DND-41 (cell line): ENCODE data around the gene TNPO3.

ENCODE experiments used
- EZH2 ChIP-seq: IDR thresholded peaks from 3 replicates; pipeline ENCODE4 v1.6.1; 2012; ENCODE audit warnings: borderline replicate concordance, low read depth, mild to moderate bottlenecking, moderate library complexity, low read length, inconsistent platforms; ENCODE audit not compliant: severe bottlenecking
- TF ChIP-seq, protein P1 (sequence below): IDR thresholded peaks from 2 replicates; pipeline ENCODE4 v1.5.1; 2012; ENCODE audit warnings: borderline replicate concordance, low read length, moderate library complexity, mild to moderate bottlenecking; ENCODE audit not compliant: poor library complexity, severe bottlenecking; ENCODE audit errors: extremely low read depth

DNA sequence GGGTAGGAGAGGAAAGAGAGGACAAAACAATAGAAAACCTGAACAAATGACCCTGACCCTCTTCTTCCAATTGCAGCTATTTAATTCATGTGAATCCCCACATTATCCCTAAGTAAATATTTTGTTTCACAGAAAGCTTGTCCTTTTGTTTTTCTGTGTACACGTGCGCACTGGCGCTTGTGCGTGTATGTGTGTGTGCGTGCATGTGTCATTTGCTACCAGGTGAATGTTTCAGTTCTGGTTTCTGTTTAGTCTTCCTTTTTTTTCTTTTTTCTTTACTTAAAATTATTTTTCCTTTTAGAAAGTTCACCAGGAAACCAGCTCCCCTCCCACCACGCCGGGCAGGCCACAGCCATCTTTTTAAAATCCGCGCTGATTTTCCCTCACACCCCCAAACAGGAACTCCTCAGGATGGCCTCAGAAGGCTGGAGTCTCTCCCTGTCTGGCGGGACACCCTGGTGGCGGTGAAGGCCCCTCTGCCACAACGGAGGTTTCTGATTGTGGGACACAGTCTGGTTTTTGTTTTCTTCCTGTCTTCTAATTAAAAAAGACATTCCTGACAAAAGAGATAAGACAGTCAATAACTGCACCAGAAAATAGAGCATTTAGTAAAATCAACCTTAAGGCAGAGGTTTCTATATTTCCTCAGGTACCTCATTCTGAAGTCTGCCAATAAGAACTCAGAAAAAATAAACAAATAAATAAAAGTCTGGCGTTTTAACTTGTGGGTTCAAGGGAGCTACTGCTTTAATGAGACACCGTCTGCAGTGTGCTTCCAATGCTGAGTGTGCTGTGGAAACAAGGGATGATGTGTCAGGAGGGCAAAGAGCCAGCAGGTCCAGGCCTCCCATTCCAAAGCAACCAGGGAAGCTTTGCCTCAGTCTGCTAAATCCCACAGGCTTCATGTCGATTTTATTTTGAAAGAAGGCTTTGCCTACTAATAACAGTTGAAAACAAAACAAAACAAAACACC lies 99.8 kb downstream of the TNPO3 start:
- TF ChIP-seq, protein P1, sequence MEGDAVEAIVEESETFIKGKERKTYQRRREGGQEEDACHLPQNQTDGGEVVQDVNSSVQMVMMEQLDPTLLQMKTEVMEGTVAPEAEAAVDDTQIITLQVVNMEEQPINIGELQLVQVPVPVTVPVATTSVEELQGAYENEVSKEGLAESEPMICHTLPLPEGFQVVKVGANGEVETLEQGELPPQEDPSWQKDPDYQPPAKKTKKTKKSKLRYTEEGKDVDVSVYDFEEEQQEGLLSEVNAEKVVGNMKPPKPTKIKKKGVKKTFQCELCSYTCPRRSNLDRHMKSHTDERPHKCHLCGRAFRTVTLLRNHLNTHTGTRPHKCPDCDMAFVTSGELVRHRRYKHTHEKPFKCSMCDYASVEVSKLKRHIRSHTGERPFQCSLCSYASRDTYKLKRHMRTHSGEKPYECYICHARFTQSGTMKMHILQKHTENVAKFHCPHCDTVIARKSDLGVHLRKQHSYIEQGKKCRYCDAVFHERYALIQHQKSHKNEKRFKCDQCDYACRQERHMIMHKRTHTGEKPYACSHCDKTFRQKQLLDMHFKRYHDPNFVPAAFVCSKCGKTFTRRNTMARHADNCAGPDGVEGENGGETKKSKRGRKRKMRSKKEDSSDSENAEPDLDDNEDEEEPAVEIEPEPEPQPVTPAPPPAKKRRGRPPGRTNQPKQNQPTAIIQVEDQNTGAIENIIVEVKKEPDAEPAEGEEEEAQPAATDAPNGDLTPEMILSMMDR, result no peak
- no peak for TF ChIP-seq EZH2
